HepG2 (cell line): ENCODE measurements around the gene IL10. TPM values are rescaled to one million over a fixed set of nuclear protein-coding genes. Genes with fewer than 3 reads are reported as not detected.

Source experiments
- ATAC-seq: fragments of 200-7000 bp; cut with Tn5 transposase; 3 replicates; pipeline ENCODE4 v1.9.1; 2020; ENCODE audit warnings: mild to moderate bottlenecking, moderate library complexity
- BruUV-seq: library from RNA; stranded (reverse); fragments of 400-500 nt; replicated peaks from 2 replicates; lab custom pipeline; 2021; lab: Mats Ljungman, UMichigan
- CTCF ChIA-PET: fragments of 300-600 bp; formaldehyde crosslinking; extraction: SDS; loops from one replicate; lab custom pipeline; 2021; ENCODE audit warnings: low total read pairs, inconsistent platforms, low intra/inter-chr PET ratio; lab: Yijun Ruan, JAX
- POLR2A ChIA-PET: fragments of 350-600 bp; sonication (Branson Sonifier 250); formaldehyde crosslinking; loops from one replicate; lab custom pipeline; 2020; ENCODE audit warnings: antibody characterized with exemption, inconsistent platforms; lab: Yijun Ruan, JAX
- DNase-seq: peaks from one replicate; pipeline ENCODE4 v3.0.0-alpha.2; 2015; ENCODE audit warnings: low spot score
- FAIRE-seq: peaks from 3 replicates; lab custom pipeline; 2011; peaks lifted over from hg19 to GRCh38; lab: Jason Lieb, UNC
- H2AFZ ChIP-seq: one replicate; pipeline ENCODE4 v1.6.1; 2011; ENCODE audit warnings: low read length, inconsistent platforms
- H3K27ac ChIP-seq: fragments of 300-600 bp; 3 replicates; pipeline ENCODE4 v1.8.0; 2011; ENCODE audit warnings: mixed run types, mild to moderate bottlenecking, mixed read lengths, low read length, inconsistent platforms; ENCODE audit not compliant: insufficient read depth; ENCODE audit errors: extremely low read length
- H3K27me3 ChIP-seq, 2 experiments: fragments of 200-600 bp in 1 of 2; 2 replicates in 1 of 2; 3 replicates in 1 of 2; pipeline versions ENCODE4 v1.6.0 to v1.8.0; 2011; ENCODE audit warnings: low read length in 2 of 2, mild to moderate bottlenecking in 2 of 2, moderate library complexity in 2 of 2, inconsistent platforms in 1 of 2; ENCODE audit not compliant: insufficient read depth in 2 of 2, control insufficient read depth in 1 of 2
- H3K36me3 ChIP-seq, 2 experiments: fragments of 200-600 bp in 1 of 2; replicated peaks in 1 of 2; 2 replicates in 1 of 2; 3 replicates in 1 of 2; pipeline versions ENCODE4 v1.5.1 to v1.8.0; 2011; ENCODE audit warnings: low read length in 2 of 2, inconsistent platforms in 1 of 2; ENCODE audit not compliant: insufficient read depth in 2 of 2, control insufficient read depth in 1 of 2
- H3K4me1 ChIP-seq: 2 replicates; pipeline ENCODE4 v1.5.1; 2012; ENCODE audit warnings: low read length, inconsistent platforms; ENCODE audit not compliant: insufficient read depth
- H3K4me2 ChIP-seq: 2 replicates; pipeline ENCODE4 v1.6.0; 2011; ENCODE audit warnings: low read depth, low read length, inconsistent platforms
- H3K4me3 ChIP-seq, 3 experiments: fragments of 200-600 bp in 1 of 3; sonication (generic), shearing (Covaris generic) in 1 of 3; replicated peaks in 1 of 3; 2 replicates each; pipeline ENCODE4 v1.5.1; 2011 to 2016; ENCODE audit warnings: low read length in 3 of 3, inconsistent platforms in 2 of 3, low read depth in 2 of 3, mild to moderate bottlenecking in 2 of 3, control low read depth in 1 of 3, mixed read lengths in 1 of 3; ENCODE audit not compliant: insufficient read depth in 1 of 3
- H3K79me2 ChIP-seq: one replicate; pipeline ENCODE4 v1.6.1; 2011; ENCODE audit warnings: low read length, inconsistent platforms; ENCODE audit not compliant: insufficient read depth
- H3K9ac ChIP-seq: 2 replicates; pipeline ENCODE4 v1.6.0; 2011; ENCODE audit warnings: mild to moderate bottlenecking, low read depth, low read length, inconsistent platforms; ENCODE audit not compliant: insufficient read depth
- H3K9me3 ChIP-seq: 2 replicates; pipeline ENCODE4 v1.5.1; 2012; ENCODE audit warnings: mild to moderate bottlenecking, low read length
- H4K20me1 ChIP-seq: 2 replicates; pipeline ENCODE4 v1.6.0; 2011; ENCODE audit warnings: inconsistent platforms, mild to moderate bottlenecking, low read length, moderate library complexity; ENCODE audit not compliant: insufficient read depth
- ASH2L ChIP-seq: fragments of 300-600, 200-600 bp; sonication (generic); IDR thresholded peaks from 2 replicates; pipeline ENCODE4 v1.7.0; 2017; ENCODE audit warnings: low read depth, mild to moderate bottlenecking, moderate library complexity, mixed read lengths, low read length; ENCODE audit not compliant: insufficient read length
- FOSL2 ChIP-seq: sonication (generic); formaldehyde crosslinking; IDR thresholded peaks from 2 replicates; pipeline ENCODE4 v1.4.0; 2020; ENCODE audit warnings: missing genetic modification reagents
- GTF2F1 ChIP-seq: fragments of 150-350 bp; IDR thresholded peaks from 2 replicates; pipeline ENCODE4 v1.6.1; 2014; ENCODE audit warnings: low read length
- JUND ChIP-seq: sonication (generic); formaldehyde crosslinking; IDR thresholded peaks from 2 replicates; pipeline ENCODE4 v1.8.0; 2022; ENCODE audit warnings: mild to moderate bottlenecking, missing genetic modification reagents
- NCOA2 ChIP-seq: sonication (generic); formaldehyde crosslinking; IDR thresholded peaks from 2 replicates; pipeline ENCODE4 v1.8.0; 2022; ENCODE audit warnings: inconsistent platforms
- ZBTB7B ChIP-seq: sonication (generic); formaldehyde crosslinking; IDR thresholded peaks from 2 replicates; pipeline ENCODE4 v1.4.0; 2020; ENCODE audit warnings: missing genetic modification reagents
- ZNF776 ChIP-seq: sonication (generic); formaldehyde crosslinking; IDR thresholded peaks from 2 replicates; pipeline ENCODE4 v1.4.0; 2020; ENCODE audit warnings: mild to moderate bottlenecking, missing genetic modification reagents
- WGBS: methylation state at CpG from one replicate; pipeline ENCODE4 v1.1.6; 2017; ENCODE audit warnings: low lambda C conversion rate; 5-methylcytosine and 5-hydroxymethylcytosine counted together
- in situ Hi-C: cut with HindIII; loops from 2 replicates; pipeline ENCODE4 v1.10.0; 2017; ENCODE audit warnings: low pct_unique_long_range_greater_than_20kb; ENCODE audit not compliant: extremely low pct_ligation_motif_present
- intact Hi-C: fragments of 100-400 bp; cut with micrococcal nuclease; formaldehyde crosslinking; loops from one replicate; pipeline ENCODE4 v1.10.0; 2022; ENCODE audit not compliant: unreplicated experiment
- polyA plus RNA-seq, 8 experiments: library from polyadenylated mRNA; depleted of rRNA in 3 of 8; stranded (reverse) in 7 of 8; unstranded in 1 of 8; fragments of >200 nt; fragmentation: Illumina TruSeq in 4 of 8; extraction: Trizol in 4 of 8; gene quantifications; 2 replicates each; pipeline versions ENCODE4 v1.2.1 to v1.2.3, GENCODE V29; 2011 to 2016; ENCODE audit warnings: low read depth in 4 of 8, missing spikeins in 1 of 8, mixed read lengths in 1 of 8; ENCODE audit not compliant: insufficient read depth in 1 of 8
- total RNA-seq, 5 experiments: library from RNA; depleted of rRNA; stranded (reverse); fragments of >200 nt; fragmentation: Illumina TruSeq; extraction: Trizol; gene quantifications; 2 replicates each; pipeline ENCODE4 v1.2.3, GENCODE V29; 2016; ENCODE audit warnings: low read depth in 1 of 5
- TF ChIP-seq, protein P1 (sequence below): sonication (generic); formaldehyde crosslinking; IDR thresholded peaks from 2 replicates; pipeline ENCODE4 v1.4.0; 2020; ENCODE audit warnings: missing genetic modification reagents
- TF ChIP-seq, protein P2 (sequence below), 2 experiments: sonication (generic) in 1 of 2; formaldehyde crosslinking in 1 of 2; IDR thresholded peaks; 2 replicates each; pipeline versions ENCODE4 v1.4.0 to v1.6.1; 2016 to 2020; ENCODE audit warnings: borderline replicate concordance in 1 of 2, low read depth in 1 of 2, mild to moderate bottlenecking in 1 of 2, missing genetic modification reagents in 1 of 2
- TF ChIP-seq, protein P3 (sequence below): sonication (generic); formaldehyde crosslinking; conservative IDR thresholded peaks from 2 replicates; pipeline ENCODE4 v1.8.1; 2023; ENCODE audit warnings: missing genetic modification reagents

Gene IL10
- total and polyA plus RNA-seq, 2 of the 13 experiments (the other 11 are each of a cell fraction or from before 2014, with no cell fraction given): not detected

DNA sequence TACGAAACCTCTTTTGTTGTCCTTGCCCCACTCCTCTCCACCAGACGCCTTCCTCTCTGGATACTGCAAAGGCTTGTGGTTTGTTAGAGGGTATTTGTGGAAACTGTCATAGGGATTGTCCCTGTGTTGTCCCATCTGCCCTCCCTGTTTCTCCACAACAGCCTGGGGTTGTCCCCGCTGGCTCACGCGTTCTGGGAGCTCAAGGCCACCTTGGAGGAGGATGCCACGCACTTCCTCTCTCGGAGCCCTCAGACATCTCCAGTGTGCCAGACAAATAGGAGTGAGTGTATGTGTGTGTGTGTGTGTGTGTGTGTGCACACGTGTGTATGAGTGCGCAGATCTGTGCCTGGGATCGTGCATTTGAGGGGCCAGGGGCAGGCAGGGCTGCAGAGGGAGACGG is 39.3 kb downstream of the IL10 start:
- intact Hi-C loops: loop anchor here (10.0 kb wide), 1 partner anchor 342 kb away; no protein-coding TSS in a partner anchor
- POLR2A ChIA-PET: no interaction called here
- WGBS: 94% methylated on average over 8 of the region's 11 CpGs

DNA sequence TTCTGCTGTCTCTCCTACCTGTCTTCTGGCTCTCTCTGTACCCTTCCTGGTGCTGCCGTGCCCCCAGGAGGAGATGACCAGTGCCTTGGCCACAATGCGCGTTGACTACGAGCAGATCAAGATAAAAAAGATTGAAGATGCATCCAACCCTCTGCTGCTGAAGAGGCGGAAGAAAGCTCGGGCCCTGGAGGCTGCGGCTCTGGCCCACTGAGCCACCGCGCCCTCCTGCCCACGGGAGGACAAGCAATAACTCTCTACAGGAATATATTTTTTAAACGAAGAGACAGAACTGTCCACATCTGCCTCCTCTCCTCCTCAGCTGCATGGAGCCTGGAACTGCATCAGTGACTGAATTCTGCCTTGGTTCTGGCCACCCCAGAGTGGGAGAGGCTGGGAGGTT is 39.8 kb downstream of the IL10 start:
- Histone ChIP-seq H2AFZ (no peak overlapping the region), H4K20me1 (0 out of 2 replicates have a peak, but pooled peaks cover 6% of the 10 kb centered on the region), H3K27ac (no peak overlapping the region), H3K4me2 (no peak overlapping the region), H3K27me3 (no peaks in the 10 kb centered on the region), H3K79me2 (no peaks in the 10 kb centered on the region), H3K4me1 (no peaks in the 10 kb centered on the region), H3K36me3 (peaks cover 30 to 41% of the 10 kb centered on the region in 2 experiments; a peak in 4 of 5 replicates), H3K4me3 (no peak overlapping the region), H3K9ac (no peak overlapping the region), H3K9me3 (no peaks in the 10 kb centered on the region)
- FAIRE-seq (no peak), ATAC-seq (no peak), DNase-seq (no peak)
- intact Hi-C loops (loop anchor here (10.0 kb wide), 1 partner anchor 342 kb away; no protein-coding TSS in a partner anchor), in situ Hi-C loops (loop anchor here (10.0 kb wide), 1 partner anchor 252 kb away; no protein-coding TSS in a partner anchor)
- ChIA-PET CTCF (no interaction called here), POLR2A (no interaction called here)
- BruUV-seq: no TSS peak
- 96% methylated on average over 11 of the region's 11 CpGs for WGBS
- no peak for TF ChIP-seq JUND (CRISPR knock-in tag)
- TF ChIP-seq, protein P1, sequence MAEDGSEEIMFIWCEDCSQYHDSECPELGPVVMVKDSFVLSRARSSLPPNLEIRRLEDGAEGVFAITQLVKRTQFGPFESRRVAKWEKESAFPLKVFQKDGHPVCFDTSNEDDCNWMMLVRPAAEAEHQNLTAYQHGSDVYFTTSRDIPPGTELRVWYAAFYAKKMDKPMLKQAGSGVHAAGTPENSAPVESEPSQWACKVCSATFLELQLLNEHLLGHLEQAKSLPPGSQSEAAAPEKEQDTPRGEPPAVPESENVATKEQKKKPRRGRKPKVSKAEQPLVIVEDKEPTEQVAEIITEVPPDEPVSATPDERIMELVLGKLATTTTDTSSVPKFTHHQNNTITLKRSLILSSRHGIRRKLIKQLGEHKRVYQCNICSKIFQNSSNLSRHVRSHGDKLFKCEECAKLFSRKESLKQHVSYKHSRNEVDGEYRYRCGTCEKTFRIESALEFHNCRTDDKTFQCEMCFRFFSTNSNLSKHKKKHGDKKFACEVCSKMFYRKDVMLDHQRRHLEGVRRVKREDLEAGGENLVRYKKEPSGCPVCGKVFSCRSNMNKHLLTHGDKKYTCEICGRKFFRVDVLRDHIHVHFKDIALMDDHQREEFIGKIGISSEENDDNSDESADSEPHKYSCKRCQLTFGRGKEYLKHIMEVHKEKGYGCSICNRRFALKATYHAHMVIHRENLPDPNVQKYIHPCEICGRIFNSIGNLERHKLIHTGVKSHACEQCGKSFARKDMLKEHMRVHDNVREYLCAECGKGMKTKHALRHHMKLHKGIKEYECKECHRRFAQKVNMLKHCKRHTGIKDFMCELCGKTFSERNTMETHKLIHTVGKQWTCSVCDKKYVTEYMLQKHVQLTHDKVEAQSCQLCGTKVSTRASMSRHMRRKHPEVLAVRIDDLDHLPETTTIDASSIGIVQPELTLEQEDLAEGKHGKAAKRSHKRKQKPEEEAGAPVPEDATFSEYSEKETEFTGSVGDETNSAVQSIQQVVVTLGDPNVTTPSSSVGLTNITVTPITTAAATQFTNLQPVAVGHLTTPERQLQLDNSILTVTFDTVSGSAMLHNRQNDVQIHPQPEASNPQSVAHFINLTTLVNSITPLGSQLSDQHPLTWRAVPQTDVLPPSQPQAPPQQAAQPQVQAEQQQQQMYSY (CRISPR knock-in tag): no peak
- TF ChIP-seq ZNF776 (CRISPR knock-in tag): no peak
- TF ChIP-seq, protein P2, sequence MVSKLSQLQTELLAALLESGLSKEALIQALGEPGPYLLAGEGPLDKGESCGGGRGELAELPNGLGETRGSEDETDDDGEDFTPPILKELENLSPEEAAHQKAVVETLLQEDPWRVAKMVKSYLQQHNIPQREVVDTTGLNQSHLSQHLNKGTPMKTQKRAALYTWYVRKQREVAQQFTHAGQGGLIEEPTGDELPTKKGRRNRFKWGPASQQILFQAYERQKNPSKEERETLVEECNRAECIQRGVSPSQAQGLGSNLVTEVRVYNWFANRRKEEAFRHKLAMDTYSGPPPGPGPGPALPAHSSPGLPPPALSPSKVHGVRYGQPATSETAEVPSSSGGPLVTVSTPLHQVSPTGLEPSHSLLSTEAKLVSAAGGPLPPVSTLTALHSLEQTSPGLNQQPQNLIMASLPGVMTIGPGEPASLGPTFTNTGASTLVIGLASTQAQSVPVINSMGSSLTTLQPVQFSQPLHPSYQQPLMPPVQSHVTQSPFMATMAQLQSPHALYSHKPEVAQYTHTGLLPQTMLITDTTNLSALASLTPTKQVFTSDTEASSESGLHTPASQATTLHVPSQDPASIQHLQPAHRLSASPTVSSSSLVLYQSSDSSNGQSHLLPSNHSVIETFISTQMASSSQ (IDR thresholded peaks at IDR 0.05; ENCODE audit: low read depth): no peak
- TF ChIP-seq, protein P2 (CRISPR knock-in tag; IDR thresholded peaks at IDR 0.05; ENCODE audit: borderline replicate concordance): no peak
- TF ChIP-seq, protein P3, sequence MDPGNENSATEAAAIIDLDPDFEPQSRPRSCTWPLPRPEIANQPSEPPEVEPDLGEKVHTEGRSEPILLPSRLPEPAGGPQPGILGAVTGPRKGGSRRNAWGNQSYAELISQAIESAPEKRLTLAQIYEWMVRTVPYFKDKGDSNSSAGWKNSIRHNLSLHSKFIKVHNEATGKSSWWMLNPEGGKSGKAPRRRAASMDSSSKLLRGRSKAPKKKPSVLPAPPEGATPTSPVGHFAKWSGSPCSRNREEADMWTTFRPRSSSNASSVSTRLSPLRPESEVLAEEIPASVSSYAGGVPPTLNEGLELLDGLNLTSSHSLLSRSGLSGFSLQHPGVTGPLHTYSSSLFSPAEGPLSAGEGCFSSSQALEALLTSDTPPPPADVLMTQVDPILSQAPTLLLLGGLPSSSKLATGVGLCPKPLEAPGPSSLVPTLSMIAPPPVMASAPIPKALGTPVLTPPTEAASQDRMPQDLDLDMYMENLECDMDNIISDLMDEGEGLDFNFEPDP (CRISPR knock-in tag): no peak

More for the DNA sequence above, 39.3 kb downstream of the IL10 start:
- no TSS peak for BruUV-seq
- ATAC-seq: no peak
- in situ Hi-C loops: loop anchor here (10.0 kb wide), 1 partner anchor 252 kb away; no protein-coding TSS in a partner anchor
- Histone ChIP-seq H3K36me3 (peaks cover 30 to 41% of the 10 kb centered on the region in 2 experiments; a peak in 4 of 5 replicates), H3K79me2 (no peaks in the 10 kb centered on the region), H3K4me3 (no peak overlapping the region), H3K27ac (no peak overlapping the region), H3K9me3 (no peaks in the 10 kb centered on the region), H3K4me1 (no peaks in the 10 kb centered on the region), H3K27me3 (no peaks in the 10 kb centered on the region), H3K9ac (no peak overlapping the region), H2AFZ (no peak overlapping the region), H3K4me2 (no peak overlapping the region), H4K20me1 (0 out of 2 replicates have a peak, but pooled peaks cover 6% of the 10 kb centered on the region)
- no peak for FAIRE-seq
- CTCF ChIA-PET: no interaction called here
- DNase-seq: no peak
- TF ChIP-seq GTF2F1: no peak
- TF ChIP-seq NCOA2 (CRISPR knock-in tag): no peak
- TF ChIP-seq FOSL2 (CRISPR knock-in tag): no peak
- TF ChIP-seq ASH2L: no peak
- TF ChIP-seq ZBTB7B (CRISPR knock-in tag): no peak
